Measurements from ENCODE around the gene ECPAS.
"Not testable (repeated sequence)": the region's sequence is repeated elsewhere in the genome, so short reads cannot be mapped to it uniquely, and the experiment has no call there.

ECPAS gene

DNA sequence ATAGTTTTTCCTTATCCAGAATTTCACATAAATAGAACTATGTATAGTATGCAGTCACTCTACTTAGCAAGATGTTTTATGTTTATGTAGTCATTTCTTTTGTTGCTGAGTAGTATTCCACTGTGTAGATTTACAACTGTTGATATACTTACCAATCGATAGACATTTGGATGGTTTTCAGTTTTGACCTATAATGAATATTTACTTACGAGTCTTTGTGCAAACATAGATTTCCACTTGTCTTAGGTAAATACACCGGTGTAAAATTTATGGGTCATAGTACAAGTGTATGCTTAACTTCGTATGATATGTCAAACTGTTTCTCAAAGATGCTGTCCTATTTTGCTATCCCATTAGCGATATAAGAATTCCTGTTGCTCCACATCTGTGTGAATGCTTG, 134.4 kb downstream of the ECPAS start:
- no peak overlapping the region for H3K4me3 ChIP-seq (ENCODE audit: control insufficient read depth, low read depth, low read length)
- no peak for DNase-seq (ENCODE audit: low read depth)
- TF ChIP-seq, protein P1, sequence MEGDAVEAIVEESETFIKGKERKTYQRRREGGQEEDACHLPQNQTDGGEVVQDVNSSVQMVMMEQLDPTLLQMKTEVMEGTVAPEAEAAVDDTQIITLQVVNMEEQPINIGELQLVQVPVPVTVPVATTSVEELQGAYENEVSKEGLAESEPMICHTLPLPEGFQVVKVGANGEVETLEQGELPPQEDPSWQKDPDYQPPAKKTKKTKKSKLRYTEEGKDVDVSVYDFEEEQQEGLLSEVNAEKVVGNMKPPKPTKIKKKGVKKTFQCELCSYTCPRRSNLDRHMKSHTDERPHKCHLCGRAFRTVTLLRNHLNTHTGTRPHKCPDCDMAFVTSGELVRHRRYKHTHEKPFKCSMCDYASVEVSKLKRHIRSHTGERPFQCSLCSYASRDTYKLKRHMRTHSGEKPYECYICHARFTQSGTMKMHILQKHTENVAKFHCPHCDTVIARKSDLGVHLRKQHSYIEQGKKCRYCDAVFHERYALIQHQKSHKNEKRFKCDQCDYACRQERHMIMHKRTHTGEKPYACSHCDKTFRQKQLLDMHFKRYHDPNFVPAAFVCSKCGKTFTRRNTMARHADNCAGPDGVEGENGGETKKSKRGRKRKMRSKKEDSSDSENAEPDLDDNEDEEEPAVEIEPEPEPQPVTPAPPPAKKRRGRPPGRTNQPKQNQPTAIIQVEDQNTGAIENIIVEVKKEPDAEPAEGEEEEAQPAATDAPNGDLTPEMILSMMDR (conservative IDR thresholded peaks at IDR 0.05; ENCODE audit: control insufficient read depth, insufficient read depth, low read depth, low read length), result no peak

DNA sequence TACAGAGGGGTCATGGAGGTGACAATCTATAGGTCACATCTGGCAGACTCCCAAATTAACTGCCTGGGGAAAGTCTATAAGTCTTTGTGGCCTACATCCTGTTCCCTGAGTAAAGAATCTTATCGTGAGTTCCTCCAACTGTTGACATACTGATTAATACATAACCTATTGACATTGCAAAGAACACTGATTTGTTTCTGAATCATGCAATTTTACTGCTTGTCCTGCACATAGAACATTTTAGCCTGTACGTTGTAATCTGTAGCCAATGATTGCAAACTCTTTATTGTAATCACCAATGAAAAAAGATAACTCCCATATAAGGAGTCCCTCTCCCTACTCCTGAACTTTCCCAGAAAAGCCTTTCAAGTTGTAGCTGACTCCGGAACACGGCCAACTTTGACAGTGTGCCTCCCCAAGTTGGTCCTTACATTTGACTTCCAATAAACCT, 135.3 kb downstream of the ECPAS start:
- TF ChIP-seq, protein P1 (conservative IDR thresholded peaks at IDR 0.05; ENCODE audit: control insufficient read depth, insufficient read depth, low read depth, low read length), result no peak
- no peak overlapping the region for H3K4me3 ChIP-seq (ENCODE audit: control insufficient read depth, low read depth, low read length)

DNA sequence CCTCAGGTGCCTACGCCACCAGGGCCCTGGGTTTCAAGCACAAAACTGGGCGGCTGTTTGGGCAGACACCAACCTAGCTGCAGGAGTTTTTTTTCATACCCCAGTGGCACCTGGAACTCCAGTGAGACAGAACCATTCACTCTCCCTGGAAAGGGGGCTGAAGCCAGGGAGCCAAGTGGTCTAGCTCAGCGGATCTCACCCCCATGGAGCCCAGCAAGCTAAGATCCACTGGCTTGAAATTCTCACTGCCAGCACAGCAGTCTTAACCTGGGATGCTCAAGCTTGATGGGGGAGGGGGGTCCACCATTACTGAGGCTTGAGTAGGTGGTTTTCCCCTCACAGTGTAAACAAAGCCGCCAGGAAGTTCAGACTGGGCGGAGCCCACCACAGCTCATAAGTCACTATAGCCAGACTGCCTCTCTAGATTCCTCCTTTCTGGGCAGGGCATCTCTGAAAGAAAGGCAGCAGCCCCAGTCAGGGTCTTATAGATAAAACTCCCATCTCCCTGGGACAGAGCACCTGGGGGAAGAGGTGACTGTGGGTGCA, 149.8 kb downstream of the ECPAS start:
- H3K4me3 ChIP-seq (ENCODE audit: control insufficient read depth, low read depth, low read length); DNase-seq (ENCODE audit: low read depth): not testable (repeated sequence)

More for the DNA sequence above, 135.3 kb downstream of the ECPAS start:
- peak; percentile 58 for DNase-seq (ENCODE audit: low read depth)

DNA sequence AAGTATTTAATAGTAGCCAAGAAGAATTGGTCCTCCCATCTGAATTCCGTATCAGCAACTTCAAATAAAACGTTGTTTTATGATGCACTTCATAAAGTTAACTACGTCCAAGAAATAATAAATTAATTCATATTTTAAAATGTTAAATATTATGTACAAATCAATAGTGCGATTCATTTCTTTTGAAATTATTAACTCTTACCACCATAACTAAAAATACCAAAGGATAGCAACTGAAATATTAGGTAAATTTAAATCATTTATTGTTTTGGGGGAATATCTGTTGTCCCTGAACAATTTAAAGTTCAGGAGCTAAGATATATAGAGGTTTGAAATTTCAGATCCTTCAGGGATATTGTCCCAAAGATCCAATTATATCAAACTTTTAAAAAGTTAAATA, 154.1 kb downstream of the ECPAS start, which contains the start of gene OR2K2:
OR2K2 (minus strand) TSS at position 101 of the 400 bp plus-strand sequence. CDS start 1,791 bp downstream, outside the sequence.
- TF ChIP-seq, protein P1 (conservative IDR thresholded peaks at IDR 0.05; ENCODE audit: control insufficient read depth, insufficient read depth, low read depth, low read length), result no peak
- DNase-seq (ENCODE audit: low read depth), result no peak
- H3K4me3 ChIP-seq (ENCODE audit: control insufficient read depth, low read depth, low read length), result no peak within 1 kb of the TSS

DNA sequence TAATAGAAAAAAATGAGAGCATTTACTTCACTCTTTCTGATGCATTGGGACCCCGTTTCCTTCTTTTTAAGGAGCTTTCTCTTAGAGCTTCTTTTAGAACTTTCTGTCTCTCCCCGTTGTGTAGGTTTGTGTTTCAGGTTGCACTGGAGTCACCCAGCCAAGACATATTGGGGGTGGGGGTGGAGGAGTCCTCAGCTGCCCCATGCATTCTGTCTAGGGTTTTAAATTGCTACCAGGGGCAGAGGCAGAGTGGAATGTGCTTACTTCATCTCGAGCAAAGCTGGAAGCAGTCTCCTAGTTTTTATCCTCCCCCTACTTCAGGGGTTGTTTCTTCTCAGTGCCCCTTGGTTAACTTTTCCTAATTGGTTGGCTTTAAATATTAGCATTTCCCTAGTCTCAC, 163.6 kb downstream of the ECPAS start:
- TF ChIP-seq, protein P1 (conservative IDR thresholded peaks at IDR 0.05; ENCODE audit: control insufficient read depth, insufficient read depth, low read depth, low read length), result no peak
- H3K4me3 ChIP-seq (ENCODE audit: control insufficient read depth, low read depth, low read length), result no peak overlapping the region
- DNase-seq (ENCODE audit: low read depth), result no peak

DNA sequence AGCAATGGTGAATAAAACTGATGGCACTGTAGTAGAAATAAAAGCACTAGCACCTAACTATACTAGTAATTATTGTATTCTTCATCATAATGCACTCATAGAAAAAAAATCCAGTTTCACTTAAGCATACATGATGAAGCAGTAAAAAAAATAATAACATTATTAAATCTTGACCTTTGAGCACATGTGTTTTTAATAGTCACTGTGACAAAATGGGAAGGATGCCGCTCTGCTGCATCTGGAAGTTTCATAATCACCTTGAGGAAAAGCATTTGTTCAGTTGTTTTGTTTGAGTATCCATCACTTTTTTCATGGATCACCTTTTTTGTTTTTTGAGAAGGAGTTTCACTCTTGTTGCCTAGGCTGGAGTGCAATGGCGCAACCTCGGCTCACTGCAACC, 167.4 kb downstream of the ECPAS start:
- no peak overlapping the region for H3K4me3 ChIP-seq (ENCODE audit: control insufficient read depth, low read depth, low read length)

More for the DNA sequence above, 167.4 kb downstream of the ECPAS start:
- peak; percentile 87 for DNase-seq (ENCODE audit: low read depth)
- TF ChIP-seq, protein P1 (conservative IDR thresholded peaks at IDR 0.05; ENCODE audit: control insufficient read depth, insufficient read depth, low read depth, low read length), result no peak

Measured in fibroblast of mammary gland (primary cell).